Measurements from ENCODE around the gene TOLLIP. TPM values are rescaled to one million over a fixed set of nuclear protein-coding genes. Genes with fewer than 3 reads are reported as not detected.

The TOLLIP gene
- total RNA-seq, 4 donors from 2014 or later: 43.7 to 77.3 (median 70.6) TPM

DNA sequence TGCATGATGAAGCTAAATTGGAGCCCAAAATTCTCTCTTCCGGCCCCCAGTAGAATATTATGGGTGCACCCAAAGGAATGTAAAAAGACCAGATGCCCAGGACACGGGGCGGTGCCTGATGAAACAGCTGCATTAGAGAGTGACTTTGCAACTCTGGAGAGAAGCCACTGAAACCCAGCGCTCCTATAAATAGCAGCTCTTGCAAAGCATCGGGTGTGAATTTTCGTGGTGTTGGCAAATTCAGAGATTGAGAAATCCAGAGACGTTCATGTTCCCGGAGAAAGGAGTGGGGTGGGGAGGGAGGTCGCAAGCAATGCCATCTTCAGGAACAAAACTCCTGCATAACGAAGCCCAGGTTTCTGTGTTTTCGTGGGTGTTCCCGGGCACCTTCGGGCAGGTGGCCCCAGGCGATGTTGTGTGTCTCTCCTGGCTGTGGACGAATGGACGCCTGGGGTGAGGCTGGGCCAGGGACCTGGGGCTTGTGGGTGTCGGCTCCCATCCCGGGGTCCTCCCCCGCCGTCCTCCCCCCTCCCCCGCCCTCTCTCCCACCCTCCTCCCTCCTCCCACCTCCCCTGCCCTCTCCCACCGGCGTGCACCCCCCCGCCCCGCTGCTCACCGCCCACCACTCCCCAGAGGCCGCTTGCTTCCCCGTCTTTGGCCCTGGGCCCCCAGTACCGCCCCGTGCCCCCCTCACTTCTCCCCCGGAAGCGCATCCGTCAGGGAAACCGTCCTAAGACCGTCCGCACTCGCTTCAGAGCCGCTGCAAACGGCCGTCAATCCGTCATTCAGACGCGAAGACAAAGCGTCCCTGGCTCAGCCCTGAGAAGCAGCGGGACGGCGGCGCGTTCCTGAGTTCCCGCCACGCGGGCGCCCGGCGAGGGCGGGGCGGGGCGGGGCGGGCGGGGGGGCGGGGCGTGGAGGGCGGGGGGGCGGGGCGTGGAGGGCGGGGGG lies 26.7 kb upstream of the TOLLIP start:
- H3K27me3 ChIP-seq: no peaks in the 10 kb centered on the region
- H3K4me3 ChIP-seq: peak overlapping the region; percentile 43 to 59 (median 51)
- peak in 1 of 2 donors; percentile 15 for TF ChIP-seq POLR2A (IDR thresholded peaks at IDR 0.05)
- TF ChIP-seq, protein P1, sequence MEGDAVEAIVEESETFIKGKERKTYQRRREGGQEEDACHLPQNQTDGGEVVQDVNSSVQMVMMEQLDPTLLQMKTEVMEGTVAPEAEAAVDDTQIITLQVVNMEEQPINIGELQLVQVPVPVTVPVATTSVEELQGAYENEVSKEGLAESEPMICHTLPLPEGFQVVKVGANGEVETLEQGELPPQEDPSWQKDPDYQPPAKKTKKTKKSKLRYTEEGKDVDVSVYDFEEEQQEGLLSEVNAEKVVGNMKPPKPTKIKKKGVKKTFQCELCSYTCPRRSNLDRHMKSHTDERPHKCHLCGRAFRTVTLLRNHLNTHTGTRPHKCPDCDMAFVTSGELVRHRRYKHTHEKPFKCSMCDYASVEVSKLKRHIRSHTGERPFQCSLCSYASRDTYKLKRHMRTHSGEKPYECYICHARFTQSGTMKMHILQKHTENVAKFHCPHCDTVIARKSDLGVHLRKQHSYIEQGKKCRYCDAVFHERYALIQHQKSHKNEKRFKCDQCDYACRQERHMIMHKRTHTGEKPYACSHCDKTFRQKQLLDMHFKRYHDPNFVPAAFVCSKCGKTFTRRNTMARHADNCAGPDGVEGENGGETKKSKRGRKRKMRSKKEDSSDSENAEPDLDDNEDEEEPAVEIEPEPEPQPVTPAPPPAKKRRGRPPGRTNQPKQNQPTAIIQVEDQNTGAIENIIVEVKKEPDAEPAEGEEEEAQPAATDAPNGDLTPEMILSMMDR (IDR thresholded peaks at IDR 0.05): no peak
- DNase-seq: peak; percentile 49 to 77 (median 65)
- no peaks in the 10 kb centered on the region for H3K36me3 ChIP-seq
- H3K4me1 ChIP-seq: peaks cover 0 to 16% (median 11%) of the 10 kb centered on the region in 4 donors
- peak overlapping the region; percentile 60 to 72 (median 70) for H3K27ac ChIP-seq
- peaks cover 0 to 10% (median 0%) of the 10 kb centered on the region in 4 donors for H3K9me3 ChIP-seq

DNA sequence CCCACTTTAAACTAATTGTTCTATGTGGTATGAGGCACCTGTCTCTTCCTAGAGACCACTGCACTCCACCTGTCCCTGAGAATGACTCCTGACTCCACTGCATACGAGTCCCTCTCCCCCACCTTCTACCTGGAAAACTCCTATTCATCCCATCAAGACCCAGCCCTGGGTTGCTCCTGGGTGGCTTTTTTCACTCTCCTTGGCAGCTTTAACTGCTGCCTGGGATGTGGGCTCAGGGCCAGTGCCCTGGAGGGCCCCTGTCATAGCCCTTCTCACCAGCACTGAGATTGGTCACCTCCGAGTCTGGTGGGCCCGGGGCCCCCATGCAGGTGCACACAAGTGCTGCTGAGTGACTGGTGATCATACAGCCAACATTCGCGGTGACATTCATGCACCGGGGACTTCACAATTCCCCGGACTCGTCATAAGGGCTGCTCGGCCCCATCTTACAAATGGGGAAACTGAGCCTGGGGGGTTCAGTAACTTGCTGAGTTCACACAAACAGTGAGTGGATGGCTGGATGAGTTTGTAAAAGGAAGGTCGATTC lies 25.9 kb upstream of the TOLLIP start:
- peaks cover 0 to 16% (median 11%) of the 10 kb centered on the region in 4 donors for H3K4me1 ChIP-seq

DNA sequence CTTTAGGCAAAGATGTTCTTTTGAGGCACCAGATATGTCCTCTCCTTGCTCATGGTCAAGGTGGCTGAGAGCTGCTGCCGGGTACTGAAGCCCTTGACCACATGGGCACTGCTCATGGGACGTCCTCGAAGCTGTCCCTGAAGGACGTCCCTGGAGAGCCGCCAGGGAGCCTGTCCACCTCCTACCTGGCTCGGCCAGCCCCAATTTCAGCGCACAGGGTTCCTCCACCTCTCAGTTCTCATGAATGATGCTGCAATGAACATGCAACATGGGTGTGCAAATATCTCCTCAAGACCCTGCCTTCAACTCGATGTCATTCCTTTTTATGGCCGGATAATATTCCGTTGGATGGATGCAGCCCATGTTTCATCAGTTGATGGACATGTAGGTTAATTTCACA lies 24.4 kb upstream of the TOLLIP start:
- Histone ChIP-seq H3K9me3 (peaks cover 0 to 10% (median 0%) of the 10 kb centered on the region in 4 donors), H3K4me1 (peaks cover 0 to 16% (median 11%) of the 10 kb centered on the region in 4 donors), H3K27me3 (no peaks in the 10 kb centered on the region), H3K36me3 (no peaks in the 10 kb centered on the region), H3K4me3 (no peak overlapping the region), H3K27ac (no peak overlapping the region)
- DNase-seq: peak in 1 of 3 donors; percentile 40
- TF ChIP-seq POLR2A (IDR thresholded peaks at IDR 0.05): no peak
- TF ChIP-seq, protein P1 (IDR thresholded peaks at IDR 0.05): no peak

More for the DNA sequence above, 25.9 kb upstream of the TOLLIP start:
- peak in 1 of 3 donors; percentile 45 for DNase-seq
- TF ChIP-seq, protein P1 (IDR thresholded peaks at IDR 0.05): no peak
- TF ChIP-seq POLR2A (IDR thresholded peaks at IDR 0.05): no peak
- Histone ChIP-seq H3K27ac (peak overlapping the region in 2 of 4 donors; percentile 60 to 69), H3K27me3 (no peaks in the 10 kb centered on the region), H3K4me3 (peak overlapping the region in 3 of 4 donors; percentile 43 to 59 (median 47)), H3K36me3 (no peaks in the 10 kb centered on the region), H3K9me3 (peaks cover 0 to 10% (median 0%) of the 10 kb centered on the region in 4 donors)

DNA sequence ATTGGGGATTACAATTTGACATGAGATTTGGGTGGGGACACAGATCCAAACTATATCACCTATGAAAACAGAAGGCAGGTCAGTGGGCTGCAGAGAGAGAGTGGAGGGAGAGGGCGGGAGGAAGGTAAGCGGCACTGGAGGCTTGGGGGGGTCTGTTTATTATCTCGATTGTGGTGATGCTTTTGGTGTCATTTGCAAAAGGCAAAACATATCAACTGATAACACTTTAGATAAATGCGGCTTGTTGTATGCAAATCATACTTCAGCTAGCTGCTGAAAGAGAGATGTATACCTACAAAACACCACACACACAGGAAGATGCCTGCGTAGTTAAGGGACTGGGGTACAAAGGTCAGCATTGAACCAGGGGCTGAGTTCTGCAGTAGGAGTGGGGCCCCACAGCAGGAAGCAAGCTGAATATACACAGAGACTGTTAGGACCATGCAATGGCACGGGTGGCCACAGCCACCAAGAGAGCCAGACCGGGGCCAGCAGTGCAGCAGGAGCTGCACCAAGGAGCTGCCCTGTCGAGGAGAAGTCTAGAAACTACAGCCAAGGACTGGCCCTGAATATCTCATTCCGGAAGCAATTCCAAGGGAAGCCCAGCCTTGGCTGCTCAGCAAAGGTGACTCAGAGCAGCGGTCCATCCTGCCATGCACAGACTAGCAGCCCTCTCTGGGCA lies 23.8 kb upstream of the TOLLIP start:
- Histone ChIP-seq H3K36me3 (no peaks in the 10 kb centered on the region), H3K27ac (no peak overlapping the region), H3K27me3 (no peaks in the 10 kb centered on the region), H3K9me3 (peaks cover 0 to 10% (median 0%) of the 10 kb centered on the region in 4 donors), H3K4me1 (peaks cover 0 to 16% (median 11%) of the 10 kb centered on the region in 4 donors), H3K4me3 (no peak overlapping the region)
- TF ChIP-seq POLR2A (IDR thresholded peaks at IDR 0.05): no peak
- TF ChIP-seq, protein P1 (IDR thresholded peaks at IDR 0.05): no peak
- DNase-seq: no peak

DNA sequence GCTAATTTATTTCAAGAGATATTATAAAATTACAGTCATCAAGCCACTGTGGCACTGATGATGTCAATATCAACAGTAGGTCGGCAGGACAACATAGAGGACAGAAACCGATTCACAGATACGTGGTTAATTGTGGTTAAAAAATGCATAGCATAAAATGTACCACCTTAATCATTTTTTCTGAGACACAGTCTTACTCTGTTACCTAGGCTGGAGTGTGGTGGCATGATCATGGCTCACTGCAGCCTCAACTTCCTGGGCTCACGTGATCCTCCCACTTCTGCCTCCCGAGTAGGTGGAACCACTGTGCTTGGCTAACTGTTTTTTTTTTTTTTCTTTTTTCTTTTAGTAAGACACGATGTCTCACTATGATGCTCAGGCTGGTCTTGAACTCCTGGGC lies 21.0 kb upstream of the TOLLIP start:
- peaks cover 0 to 16% (median 4%) of the 10 kb centered on the region in 4 donors for H3K4me1 ChIP-seq
- H3K27me3 ChIP-seq: no peaks in the 10 kb centered on the region
- no peak for TF ChIP-seq POLR2A (IDR thresholded peaks at IDR 0.05)
- no peak overlapping the region for H3K4me3 ChIP-seq
- H3K9me3 ChIP-seq: no peaks in the 10 kb centered on the region
- no peaks in the 10 kb centered on the region for H3K36me3 ChIP-seq
- DNase-seq: no peak
- H3K27ac ChIP-seq: no peak overlapping the region

All from Peyer's patch (tissue), 4 donors.